Liver (tissue), 9 donors: Measurements from ENCODE around the gene DNAI2. TPM values are rescaled to one million over a fixed set of nuclear protein-coding genes. Genes with fewer than 3 reads are reported as not detected.

Source experiments
- DNase-seq: peaks from one replicate; pipeline ENCODE4 v3.0.0-alpha.2; 2017; ENCODE audit warnings: low spot score
- H3K27ac ChIP-seq, 2 donors: one replicate each; pipeline ENCODE4 v1.7.0; 2013; ENCODE audit warnings: inconsistent platforms in 2 of 2, low read length in 2 of 2, control low read depth in 1 of 2, low read depth in 1 of 2, mild to moderate bottlenecking in 1 of 2
- H3K27me3 ChIP-seq, 4 donors: one replicate each; pipeline versions ENCODE4 v1.6.1 to v1.7.0; 2013; ENCODE audit warnings: low read length in 3 of 4, inconsistent platforms in 1 of 4, mild to moderate bottlenecking in 1 of 4, moderate library complexity in 1 of 4; ENCODE audit not compliant: control insufficient read depth in 4 of 4, insufficient read depth in 4 of 4
- H3K36me3 ChIP-seq, 4 donors: one replicate each; pipeline versions ENCODE4 v1.6.1 to v1.7.0; 2013; ENCODE audit warnings: low read length in 3 of 4, mild to moderate bottlenecking in 3 of 4, low read depth in 1 of 4, moderate library complexity in 1 of 4; ENCODE audit not compliant: control insufficient read depth in 4 of 4, insufficient read depth in 3 of 4
- H3K4me1 ChIP-seq, 4 donors: one replicate each; pipeline versions ENCODE4 v1.6.1 to v1.7.0; 2013; ENCODE audit warnings: low read length in 3 of 4, mild to moderate bottlenecking in 3 of 4, moderate library complexity in 1 of 4; ENCODE audit not compliant: control insufficient read depth in 4 of 4, insufficient read depth in 4 of 4
- H3K4me3 ChIP-seq, 3 donors: one replicate each; pipeline versions ENCODE4 v1.6.1 to v1.7.0; 2013; ENCODE audit warnings: low read length in 3 of 3, control low read depth in 1 of 3, low read depth in 1 of 3, mild to moderate bottlenecking in 1 of 3
- H3K9ac ChIP-seq, 2 donors: one replicate each; pipeline ENCODE4 v1.7.0; 2013; ENCODE audit warnings: low read length in 2 of 2, mild to moderate bottlenecking in 2 of 2, moderate library complexity in 2 of 2, control low read depth in 1 of 2, low read depth in 1 of 2
- H3K9me3 ChIP-seq, 4 donors: one replicate each; pipeline versions ENCODE4 v1.6.1 to v1.7.0; 2013; ENCODE audit warnings: low read length in 3 of 4; ENCODE audit not compliant: control insufficient read depth in 4 of 4
- ATF3 ChIP-seq: IDR thresholded peaks from 2 replicates; pipeline ENCODE4 v1.6.1; 2016; ENCODE audit warnings: antibody characterized with exemption
- CTCF ChIP-seq: fragments of 150-350 bp; IDR thresholded peaks from 2 replicates; pipeline ENCODE4 v1.5.1; 2017; ENCODE audit warnings: improper control_type of control experiment, low read depth, low read length; ENCODE audit not compliant: missing input control
- EGR1 ChIP-seq, 2 donors: IDR thresholded peaks; 2 replicates each; pipeline ENCODE4 v1.6.1; 2016 to 2018; ENCODE audit warnings: antibody characterized with exemption in 2 of 2, low read depth in 2 of 2
- FOXA1 ChIP-seq: IDR thresholded peaks from 2 replicates; pipeline ENCODE4 v1.6.1; 2016; ENCODE audit warnings: antibody characterized with exemption
- FOXA2 ChIP-seq: IDR thresholded peaks from 2 replicates; pipeline ENCODE4 v1.6.1; 2016; ENCODE audit warnings: antibody characterized with exemption
- GABPA ChIP-seq, 2 donors: IDR thresholded peaks in 1 of 2; conservative IDR thresholded peaks in 1 of 2; 2 replicates each; pipeline ENCODE4 v1.6.1; 2016; ENCODE audit warnings: antibody characterized with exemption in 2 of 2, mild to moderate bottlenecking in 1 of 2, moderate library complexity in 1 of 2
- HNF4A ChIP-seq, 2 donors: conservative IDR thresholded peaks; 2 replicates each; pipeline ENCODE4 v1.6.1; 2016; ENCODE audit warnings: antibody characterized with exemption in 2 of 2, mild to moderate bottlenecking in 2 of 2
- JUND ChIP-seq, 2 donors: IDR thresholded peaks; 2 replicates each; pipeline ENCODE4 v1.6.1; 2016; ENCODE audit warnings: antibody characterized with exemption in 2 of 2
- MAX ChIP-seq: IDR thresholded peaks from 2 replicates; pipeline ENCODE4 v1.6.1; 2016; ENCODE audit warnings: antibody characterized with exemption
- NR2F2 ChIP-seq: IDR thresholded peaks from 2 replicates; pipeline ENCODE4 v1.6.1; 2016; ENCODE audit warnings: antibody characterized with exemption
- RAD21 ChIP-seq, 2 donors: IDR thresholded peaks; 2 replicates each; pipeline ENCODE4 v1.6.1; 2016; ENCODE audit warnings: antibody characterized with exemption in 2 of 2, mild to moderate bottlenecking in 2 of 2
- REST ChIP-seq: IDR thresholded peaks from 2 replicates; pipeline ENCODE4 v1.6.1; 2016; ENCODE audit warnings: antibody characterized with exemption, mild to moderate bottlenecking
- RXRA ChIP-seq, 2 donors: IDR thresholded peaks; 2 replicates each; pipeline ENCODE4 v1.6.1; 2017 to 2018; ENCODE audit warnings: antibody characterized with exemption in 2 of 2, mild to moderate bottlenecking in 1 of 2
- SP1 ChIP-seq: IDR thresholded peaks from 2 replicates; pipeline ENCODE4 v1.6.1; 2018; ENCODE audit warnings: antibody characterized with exemption, mild to moderate bottlenecking
- TAF1 ChIP-seq: conservative IDR thresholded peaks from 2 replicates; pipeline ENCODE4 v1.6.1; 2016; ENCODE audit warnings: antibody characterized with exemption, mild to moderate bottlenecking
- YY1 ChIP-seq: IDR thresholded peaks from 2 replicates; pipeline ENCODE4 v1.6.1; 2016; ENCODE audit warnings: antibody characterized with exemption, mild to moderate bottlenecking
- ZBTB33 ChIP-seq: IDR thresholded peaks from 2 replicates; pipeline ENCODE4 v1.6.1; 2016; ENCODE audit warnings: antibody characterized with exemption
- WGBS: extraction: QIAGEN DNeasy Blood & Tissue Kit; methylation state at CpG from one replicate; pipeline ENCODE4 v1.1.7; 2013; 5-methylcytosine and 5-hydroxymethylcytosine counted together
- polyA plus RNA-seq, 2 donors: library from polyadenylated mRNA; stranded (reverse) in 1 of 2; unstranded in 1 of 2; fragments of 200-250 nt in 1 of 2; fragments of >200 nt in 1 of 2; fragmentation: Nextera tagmentation in 1 of 2; extraction: Ambion mirVana in 1 of 2; gene quantifications; one replicate each; pipeline versions ENCODE4 v1.2.1 to v1.2.3, GENCODE V29; 2013 to 2015
- total RNA-seq, 2 donors: library from RNA; depleted of rRNA; stranded (reverse); fragments of >200 nt; gene quantifications; one replicate each; pipeline ENCODE4 v1.2.3, GENCODE V29; 2014
- donor health status: healthy.
- donor health status: healthy.
- donor health status: healthy.
- donor health status: healthy.
- donor health status: healthy.

The DNAI2 gene
- total and polyA plus RNA-seq, 4 donors: not detected

GRCh38 chr17:74354561-74354960 is 80.5 kb downstream of the DNAI2 start:
- Histone ChIP-seq H3K4me1 (peaks cover 2 to 11% (median 6%) of the 10 kb centered on the region in 4 donors), H3K4me3 (no peak overlapping the region), H3K9ac (no peak overlapping the region), H3K9me3 (no peaks in the 10 kb centered on the region), H3K36me3 (no peaks in the 10 kb centered on the region), H3K27ac (no peak overlapping the region), H3K27me3 (peaks cover 3 to 9% (median 4%) of the 10 kb centered on the region in 4 donors)
- 78% methylated on average over 10 of the region's 10 CpGs for WGBS
- DNase-seq: no peak
- TF ChIP-seq TAF1: no peak
- TF ChIP-seq RXRA (IDR thresholded peaks at IDR 0.05): no peak
- TF ChIP-seq GABPA (IDR thresholded peaks at IDR 0.05 in 1 of 2, conservative IDR thresholded peaks at IDR 0.05 in 1 of 2): no peak
- no peak for TF ChIP-seq MAX
- TF ChIP-seq ZBTB33: no peak
- TF ChIP-seq FOXA2: no peak
- TF ChIP-seq CTCF: no peak
- no peak for TF ChIP-seq FOXA1
- TF ChIP-seq RAD21 (IDR thresholded peaks at IDR 0.05): no peak
- TF ChIP-seq REST: no peak
- no peak for TF ChIP-seq HNF4A (conservative IDR thresholded peaks at IDR 0.05)
- no peak for TF ChIP-seq ATF3
- no peak for TF ChIP-seq YY1

- no peak overlapping the region for H3K4me3 ChIP-seq
- peaks cover 2 to 11% (median 6%) of the 10 kb centered on the region in 4 donors for H3K4me1 ChIP-seq
- H3K9ac ChIP-seq: no peak overlapping the region
- no peak overlapping the region for H3K27ac ChIP-seq
- H3K27me3 ChIP-seq: peaks cover 3 to 9% (median 4%) of the 10 kb centered on the region in 4 donors
- WGBS: 84% methylated on average over 8 of the region's 8 CpGs
- no peaks in the 10 kb centered on the region for H3K36me3 ChIP-seq
- no peaks in the 10 kb centered on the region for H3K9me3 ChIP-seq
- DNase-seq: no peak
- TF ChIP-seq TAF1 (no peak), RXRA (IDR thresholded peaks at IDR 0.05) (no peak), JUND (IDR thresholded peaks at IDR 0.05) (no peak), ZBTB33 (no peak), SP1 (no peak), HNF4A (conservative IDR thresholded peaks at IDR 0.05) (no peak), NR2F2 (no peak), CTCF (no peak), EGR1 (IDR thresholded peaks at IDR 0.05; ENCODE audit: low read depth in 2 of 2) (no peak)
Measured at GRCh38 chr17:74355065-74355464, 81.0 kb downstream of the DNAI2 start.
